WERI-Rb-1 (cell line): ENCODE data around the gene CHST2.

ENCODE experiments used
- DNase-seq: peaks from one replicate; pipeline ENCODE4 v3.0.0-alpha.2; 2020
- H3K27ac ChIP-seq: fragments of 250-450 bp; sonication (Bioruptor Pico); 2 replicates; pipeline ENCODE4 v1.5.1; 2020; ENCODE audit warnings: mild to moderate bottlenecking, moderate library complexity
- H3K27me3 ChIP-seq: fragments of 250-450 bp; sonication (Bioruptor Pico); 2 replicates; pipeline ENCODE4 v1.5.1; 2021; ENCODE audit warnings: mild to moderate bottlenecking, low read depth, moderate library complexity; ENCODE audit not compliant: insufficient read depth, severe bottlenecking
- H3K36me3 ChIP-seq: fragments of 250-450 bp; sonication (Bioruptor Pico); 2 replicates; pipeline ENCODE4 v1.5.1; 2020; ENCODE audit warnings: mild to moderate bottlenecking, moderate library complexity
- H3K4me3 ChIP-seq: 2 replicates; pipeline ENCODE4 v1.5.1; 2011; ENCODE audit warnings: low read depth, mild to moderate bottlenecking, control low read depth, low read length
- H3K9me3 ChIP-seq: fragments of 250-450 bp; sonication (Bioruptor Pico); 2 replicates; pipeline ENCODE4 v1.5.1; 2021; ENCODE audit warnings: mild to moderate bottlenecking, moderate library complexity; ENCODE audit not compliant: severe bottlenecking
- CTCF ChIP-seq: IDR thresholded peaks from 2 replicates; pipeline ENCODE4 v1.5.1; 2011; ENCODE audit warnings: low read depth, mild to moderate bottlenecking, control low read depth, inconsistent platforms, low read length

CHST2 gene

GRCh38 chr3:143151004-143151731, 31.6 kb downstream of the CHST2 start:
- no peak overlapping the region for H3K4me3 ChIP-seq
- DNase-seq = no peak
- no peaks in the 10 kb centered on the region for H3K36me3 ChIP-seq
- H3K27me3 ChIP-seq = no peaks in the 10 kb centered on the region
- TF ChIP-seq CTCF = no peak
- H3K9me3 ChIP-seq = no peaks in the 10 kb centered on the region
- H3K27ac ChIP-seq = no peak overlapping the region

GRCh38 chr3:143152043-143152442, 32.5 kb downstream of the CHST2 start:
- Histone ChIP-seq H3K27ac (no peak overlapping the region), H3K4me3 (no peak overlapping the region), H3K9me3 (no peaks in the 10 kb centered on the region), H3K27me3 (no peaks in the 10 kb centered on the region), H3K36me3 (no peaks in the 10 kb centered on the region)
- no peak for DNase-seq
- no peak for TF ChIP-seq CTCF

GRCh38 chr3:143155756-143156155, 36.2 kb downstream of the CHST2 start:
- no peak for DNase-seq
- no peaks in the 10 kb centered on the region for H3K36me3 ChIP-seq
- H3K9me3 ChIP-seq = no peaks in the 10 kb centered on the region
- no peak overlapping the region for H3K4me3 ChIP-seq
- H3K27me3 ChIP-seq = no peaks in the 10 kb centered on the region
- TF ChIP-seq CTCF = no peak
- H3K27ac ChIP-seq = no peak overlapping the region

GRCh38 chr3:143158014-143158988, 38.7 kb downstream of the CHST2 start:
- no peak for DNase-seq

GRCh38 chr3:143160437-143160836, 40.9 kb downstream of the CHST2 start:
- no peak for DNase-seq
- no peaks in the 10 kb centered on the region for H3K27me3 ChIP-seq
- H3K27ac ChIP-seq = no peak overlapping the region
- no peak overlapping the region for H3K4me3 ChIP-seq
- no peaks in the 10 kb centered on the region for H3K36me3 ChIP-seq
- H3K9me3 ChIP-seq = no peaks in the 10 kb centered on the region
- no peak for TF ChIP-seq CTCF

More at GRCh38 chr3:143158014-143158988, 38.7 kb downstream of the CHST2 start:
- Histone ChIP-seq H3K36me3 (no peaks in the 10 kb centered on the region), H3K27ac (no peak overlapping the region), H3K4me3 (no peak overlapping the region), H3K9me3 (no peaks in the 10 kb centered on the region), H3K27me3 (no peaks in the 10 kb centered on the region)
- no peak for TF ChIP-seq CTCF
